Neural progenitor cell (in vitro differentiated cells): Measurements from ENCODE around the gene TLR3. TPM values are rescaled to one million over a fixed set of nuclear protein-coding genes. Genes with fewer than 3 reads are reported as not detected.

Experiments
- DNase-seq: peaks from one replicate; pipeline ENCODE4 v3.0.0-alpha.2; 2016; ENCODE audit warnings: low spot score
- H2AFZ ChIP-seq: fragments of 200-600 bp; sonication (generic); replicated peaks from 2 replicates; pipeline ENCODE4 v1.6.1; 2016; ENCODE audit warnings: antibody characterized with exemption
- H3F3A ChIP-seq: fragments of 200-600 bp; sonication (generic); 2 replicates; pipeline ENCODE4 v1.6.1; 2016; ENCODE audit warnings: antibody characterized with exemption, low read depth
- H3K27ac ChIP-seq: fragments of 200-600 bp; sonication (generic); 2 replicates; pipeline ENCODE4 v1.5.1; 2016; ENCODE audit warnings: mild to moderate bottlenecking
- H3K27me3 ChIP-seq: fragments of 200-600 bp; sonication (generic); 2 replicates; pipeline ENCODE4 v1.6.1; 2016; ENCODE audit warnings: mild to moderate bottlenecking, moderate library complexity
- H3K36me3 ChIP-seq: fragments of 200-600 bp; sonication (generic); 2 replicates; pipeline ENCODE4 v1.5.1; 2016
- H3K4me1 ChIP-seq: fragments of 200-600 bp; sonication (generic); 2 replicates; pipeline ENCODE4 v1.6.1; 2016; ENCODE audit warnings: mixed run types
- H3K4me2 ChIP-seq: fragments of 200-600 bp; sonication (generic); 2 replicates; pipeline ENCODE4 v1.6.1; 2016
- H3K4me3 ChIP-seq: fragments of 200-600 bp; sonication (generic); 2 replicates; pipeline ENCODE4 v1.5.1; 2016
- H3K79me2 ChIP-seq: fragments of 200-600 bp; sonication (generic); 2 replicates; pipeline ENCODE4 v1.6.1; 2016; ENCODE audit warnings: low read depth
- H3K9ac ChIP-seq: fragments of 200-600 bp; sonication (generic); 2 replicates; pipeline ENCODE4 v1.6.1; 2016
- H3K9me3 ChIP-seq: fragments of 200-600 bp; sonication (generic); 2 replicates; pipeline ENCODE4 v1.5.1; 2016; ENCODE audit warnings: low read depth
- H4K20me1 ChIP-seq: fragments of 200-600 bp; sonication (generic); 2 replicates; pipeline ENCODE4 v1.6.1; 2016; ENCODE audit warnings: low read depth
- H3K27ac Mint-ChIP-seq: 3 replicates; pipeline ENCODE4 v1.8.0; 2021; ENCODE audit warnings: mixed read lengths
- H3K27me3 Mint-ChIP-seq: 2 replicates; pipeline ENCODE4 v1.8.0; 2022; ENCODE audit warnings: low read depth, mild to moderate bottlenecking, inconsistent platforms, moderate library complexity, mixed read lengths; ENCODE audit not compliant: insufficient read depth
- H3K36me3 Mint-ChIP-seq: 3 replicates; pipeline ENCODE4 v1.8.0; 2021; ENCODE audit warnings: mixed read lengths
- H3K4me1 Mint-ChIP-seq: 3 replicates; pipeline ENCODE4 v1.8.0; 2021; ENCODE audit warnings: mixed read lengths
- H3K4me3 Mint-ChIP-seq: 3 replicates; pipeline ENCODE4 v1.8.0; 2021; ENCODE audit warnings: mild to moderate bottlenecking, moderate library complexity, mixed read lengths
- H3K9me3 Mint-ChIP-seq: 3 replicates; pipeline ENCODE4 v1.8.0; 2020; ENCODE audit warnings: mixed read lengths
- CTCF ChIP-seq: fragments of 200-600 bp; sonication (generic); IDR thresholded peaks from 2 replicates; pipeline ENCODE4 v1.5.1; 2017; ENCODE audit warnings: antibody characterized with exemption, mild to moderate bottlenecking
- EZH2 ChIP-seq: fragments of 200-600 bp; sonication (generic); IDR thresholded peaks from 2 replicates; pipeline ENCODE4 v1.6.1; 2017; ENCODE audit warnings: antibody characterized with exemption, mild to moderate bottlenecking, moderate library complexity
- EZH2phosphoT487 ChIP-seq: fragments of 200-600 bp; sonication (generic); IDR thresholded peaks from 2 replicates; pipeline ENCODE4 v1.6.1; 2017; ENCODE audit warnings: antibody characterized with exemption
- total RNA-seq: library from RNA; depleted of rRNA; stranded (reverse); fragments of >200 nt; gene quantifications from 2 replicates; pipeline ENCODE4 v1.2.3, GENCODE V29; 2015; ENCODE audit warnings: low replicate concordance

The TLR3 gene
- 0.62 and 0.92 TPM in 2 replicates for total RNA-seq

- Histone ChIP-seq H2AFZ (peak within 1 kb of the TSS; percentile 68), H3K9ac (no peak within 1 kb of the TSS), H3F3A (no peaks in the 10 kb centered on the region), H3K79me2 (no peaks in the 10 kb centered on the region), H3K27me3 (no peaks in the 10 kb centered on the region), H3K4me2 (no peak within 1 kb of the TSS), H3K36me3 (no peaks in the 10 kb centered on the region), H3K4me3 (no peak within 1 kb of the TSS), H3K9me3 (no peaks in the 10 kb centered on the region), H3K4me1 (peaks cover 9% of the 10 kb centered on the region), H3K27ac (no peak within 1 kb of the TSS), H4K20me1 (no peaks in the 10 kb centered on the region)
- TF ChIP-seq CTCF: no peak
- TF ChIP-seq EZH2: no peak
- no peak for TF ChIP-seq EZH2phosphoT487
- Mint-ChIP-seq H3K4me3 (no peak within 1 kb of the TSS), H3K4me1 (peaks cover 11% of the 10 kb centered on the region), H3K27me3 (peaks cover 3% of the 10 kb centered on the region), H3K36me3 (no peaks in the 10 kb centered on the region), H3K27ac (peak within 1 kb of the TSS; percentile 84), H3K9me3 (peaks cover 2% of the 10 kb centered on the region)
- DNase-seq: no peak
Measured at GRCh38 chr4:186068581-186069348, at the start of gene TLR3. Gene TLR3 (plus strand): TSS chr4:186069156. CDS start chr4:186076620, 7,464 bp downstream.

GRCh38 chr4:186019269-186019668, 49.7 kb upstream of the TLR3 start:
- Histone ChIP-seq H3K4me1 (peaks cover 2% of the 10 kb centered on the region), H4K20me1 (no peaks in the 10 kb centered on the region), H3K9ac (no peak overlapping the region), H3K79me2 (no peaks in the 10 kb centered on the region), H3K9me3 (no peaks in the 10 kb centered on the region), H3K4me2 (no peak overlapping the region), H2AFZ (no peak overlapping the region), H3F3A (no peaks in the 10 kb centered on the region), H3K27ac (no peak overlapping the region), H3K4me3 (no peak overlapping the region), H3K36me3 (no peaks in the 10 kb centered on the region), H3K27me3 (no peaks in the 10 kb centered on the region)
- Mint-ChIP-seq H3K27ac (no peak overlapping the region), H3K36me3 (no peaks in the 10 kb centered on the region), H3K9me3 (peaks cover 9% of the 10 kb centered on the region), H3K4me1 (peaks cover 8% of the 10 kb centered on the region), H3K4me3 (no peak overlapping the region), H3K27me3 (peaks cover 12% of the 10 kb centered on the region)
- no peak for DNase-seq
- TF ChIP-seq EZH2 (no peak), CTCF (no peak), EZH2phosphoT487 (no peak)

- Histone ChIP-seq H3K27ac (no peak overlapping the region), H3K79me2 (no peaks in the 10 kb centered on the region), H3K4me2 (no peak overlapping the region), H4K20me1 (no peaks in the 10 kb centered on the region), H3F3A (no peaks in the 10 kb centered on the region), H3K4me1 (no peaks in the 10 kb centered on the region), H2AFZ (no peak overlapping the region), H3K9ac (no peak overlapping the region), H3K27me3 (no peaks in the 10 kb centered on the region), H3K36me3 (no peaks in the 10 kb centered on the region), H3K4me3 (no peak overlapping the region), H3K9me3 (no peaks in the 10 kb centered on the region)
- no peak for DNase-seq
- Mint-ChIP-seq H3K27me3 (peaks cover 12% of the 10 kb centered on the region), H3K36me3 (no peaks in the 10 kb centered on the region), H3K4me3 (no peak overlapping the region), H3K27ac (no peak overlapping the region), H3K4me1 (peaks cover 11% of the 10 kb centered on the region), H3K9me3 (peaks cover 9% of the 10 kb centered on the region)
- TF ChIP-seq EZH2phosphoT487 (no peak), CTCF (no peak), EZH2 (no peak)
Measured at GRCh38 chr4:186020106-186020792, 48.7 kb upstream of the TLR3 start.
